HUES64 (cell line): ENCODE results near the gene MAMDC4. TPM values are rescaled to one million over a fixed set of nuclear protein-coding genes. Genes with fewer than 3 reads are reported as not detected.
"Not testable (repeated sequence)": the region's sequence is repeated elsewhere in the genome, so short reads cannot be mapped to it uniquely, and the experiment has no call there.

Source experiments
- H3K27ac ChIP-seq: 2 replicates; pipeline ENCODE4 v1.7.0; 2013; ENCODE audit warnings: low read depth, low read length, inconsistent platforms
- H3K27me3 ChIP-seq: 2 replicates; pipeline ENCODE4 v1.6.1; 2013; ENCODE audit warnings: mild to moderate bottlenecking, low read length; ENCODE audit not compliant: insufficient read depth
- H3K36me3 ChIP-seq: 2 replicates; pipeline ENCODE4 v1.6.1; 2013; ENCODE audit warnings: mild to moderate bottlenecking, low read length; ENCODE audit not compliant: insufficient read depth
- H3K4me1 ChIP-seq: 2 replicates; pipeline ENCODE4 v1.6.1; 2013; ENCODE audit warnings: mild to moderate bottlenecking, low read length, moderate library complexity; ENCODE audit not compliant: insufficient read depth
- H3K4me3 ChIP-seq: 2 replicates; pipeline ENCODE4 v1.5.1; 2013; ENCODE audit warnings: mild to moderate bottlenecking, low read length, moderate library complexity
- H3K9ac ChIP-seq: 2 replicates; pipeline ENCODE4 v1.6.1; 2013; ENCODE audit warnings: mild to moderate bottlenecking, low read depth, low read length
- H3K9me3 ChIP-seq: 2 replicates; pipeline ENCODE4 v1.6.1; 2013; ENCODE audit warnings: low read depth, low read length; ENCODE audit not compliant: insufficient read depth
- WGBS: fragments of 150-250, 120-280 bp; methylation state at CpG from one replicate; pipeline ENCODE4 v1.1.7; 2013; ENCODE audit warnings: missing lambda C conversion rate; 5-methylcytosine and 5-hydroxymethylcytosine counted together
- polyA plus RNA-seq, 2 experiments: library from polyadenylated mRNA; stranded (reverse); fragments of 50-300 nt; gene quantifications; one replicate each; pipeline ENCODE4 v1.2.3, GENCODE V29; 2013

The MAMDC4 gene
- 3.5 TPM for polyA plus RNA-seq (2013, experiment 1 of 2)
- 2.5 TPM for polyA plus RNA-seq (2013, experiment 2 of 2)

DNA sequence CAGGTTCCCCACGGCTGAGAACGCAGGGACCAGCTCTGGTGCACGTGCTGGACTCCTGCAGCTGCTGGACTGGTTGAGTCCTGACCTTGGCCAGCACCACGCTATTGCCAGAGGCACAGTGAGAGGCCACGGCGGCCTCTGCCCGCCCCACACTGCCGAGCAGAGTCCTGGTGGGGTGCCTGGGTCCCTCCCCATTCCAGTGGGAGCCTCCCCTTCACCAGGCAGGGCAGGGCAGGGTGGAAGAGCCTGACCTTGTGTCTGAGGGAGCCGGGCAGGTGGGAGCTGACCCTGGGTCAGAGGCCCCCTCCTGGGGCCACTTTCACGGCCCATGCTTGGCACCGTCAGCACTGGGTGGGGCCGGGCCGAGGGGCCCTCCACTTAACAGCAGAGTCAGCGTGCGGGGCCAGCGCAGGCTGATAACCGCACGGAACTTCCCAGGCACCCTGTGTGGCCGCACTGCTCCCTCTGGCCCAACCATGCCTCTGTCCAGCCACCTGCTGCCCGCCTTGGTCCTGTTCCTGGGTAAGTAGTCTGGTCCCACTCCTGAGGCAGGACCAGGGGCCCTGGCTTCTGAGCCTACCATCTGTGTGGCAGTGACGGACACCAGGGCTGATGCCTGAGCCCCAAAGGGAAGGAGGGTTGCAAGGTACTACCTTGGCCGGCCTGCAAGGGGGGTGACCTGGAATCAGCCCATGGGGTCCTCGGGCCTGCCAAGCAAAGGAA, at the start of gene MAMDC4:
MAMDC4 (plus strand) TSS at position 406 of the 723 bp plus-strand sequence; CDS start at position 477, 71 bp downstream.
- 93% methylated on average over 23 of the region's 23 CpGs for WGBS
- Histone ChIP-seq H3K36me3 (peaks cover 17% of the 10 kb centered on the region), H3K4me3 (no peak within 1 kb of the TSS), H3K27me3 (no peaks in the 10 kb centered on the region), H3K9me3 (no peaks in the 10 kb centered on the region), H3K4me1 (no peaks in the 10 kb centered on the region), H3K9ac (no peak within 1 kb of the TSS), H3K27ac (no peak within 1 kb of the TSS)

DNA sequence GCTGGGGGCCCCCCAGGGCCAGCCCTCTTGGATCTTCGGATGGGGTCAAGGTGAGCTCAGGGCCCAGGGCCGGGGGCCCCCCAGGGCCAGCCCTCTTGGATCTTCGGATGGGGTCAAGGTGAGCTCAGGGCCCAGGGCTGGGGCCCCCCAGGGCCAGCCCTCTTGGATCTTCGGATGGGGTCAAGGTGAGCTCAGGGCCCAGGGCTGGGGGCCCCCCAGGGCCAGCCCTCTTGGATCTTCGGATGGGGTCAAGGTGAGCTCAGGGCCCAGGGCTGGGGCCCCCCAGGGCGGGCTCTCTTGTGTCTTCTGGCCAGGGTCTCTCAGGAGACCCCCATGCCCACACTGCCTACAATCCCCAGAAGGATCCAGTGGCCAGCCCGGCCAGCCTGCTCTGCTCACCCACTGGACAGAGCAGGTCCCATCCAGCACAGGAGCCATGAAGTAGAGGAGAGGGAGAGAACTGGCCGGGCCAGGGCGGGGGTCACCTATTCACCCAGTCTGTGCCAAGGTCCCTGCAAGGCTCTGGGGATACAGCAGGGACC, 49.1 kb upstream of the MAMDC4 start:
- H3K27ac ChIP-seq, H3K9ac ChIP-seq, H3K4me1 ChIP-seq, H3K9me3 ChIP-seq, H3K4me3 ChIP-seq, H3K36me3 ChIP-seq: not testable (repeated sequence)
- WGBS, result 90% methylated on average over 8 of the region's 9 CpGs
- peaks cover 21% of the 10 kb centered on the region for H3K27me3 ChIP-seq

DNA sequence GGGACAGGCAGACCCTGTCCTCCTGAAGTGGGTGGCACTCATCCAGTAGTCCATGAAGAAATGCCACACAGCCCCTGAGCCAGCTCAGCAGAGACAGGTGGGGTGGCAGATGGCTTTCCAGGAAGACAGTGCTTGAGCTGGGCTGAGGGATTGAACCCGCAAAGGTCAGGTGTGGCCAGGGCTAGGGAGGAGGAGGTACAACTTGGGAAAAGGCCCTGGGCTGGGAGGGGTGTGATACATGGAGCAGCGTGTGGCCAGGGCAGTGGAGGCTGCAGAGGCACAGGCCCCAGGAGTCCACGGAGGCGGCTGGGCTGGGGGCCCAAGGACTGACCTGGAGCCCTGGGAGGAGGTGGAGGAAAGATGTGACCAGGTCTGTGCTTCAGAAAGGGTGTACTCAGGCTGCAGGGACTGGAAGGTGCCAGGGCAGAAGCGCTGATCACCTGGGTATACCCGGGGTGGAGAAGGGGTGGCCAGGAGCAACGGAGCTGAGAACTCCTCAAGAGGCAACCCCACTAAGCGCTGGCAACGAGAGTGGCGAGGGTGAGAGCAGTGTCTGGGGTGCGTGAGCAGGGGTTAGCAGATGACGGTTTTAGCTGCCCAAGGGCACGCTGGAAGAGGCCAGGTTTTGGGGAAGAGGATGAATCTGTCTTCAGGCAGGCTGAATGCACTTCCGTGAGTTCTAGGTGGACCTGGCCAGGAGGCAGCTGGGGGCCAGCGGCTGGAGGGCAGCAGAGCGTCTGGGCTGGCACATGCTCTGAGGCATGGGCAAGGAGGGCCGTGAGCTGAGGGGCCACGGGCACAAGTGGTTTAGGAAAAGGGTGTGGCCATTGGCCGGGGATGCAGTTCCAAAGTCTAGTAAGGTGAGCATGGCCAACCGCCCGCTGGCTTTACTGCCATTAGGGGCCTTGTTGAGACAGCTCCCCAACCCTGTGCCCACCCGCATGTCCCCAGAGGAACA, 48.3 kb upstream of the MAMDC4 start:
- Histone ChIP-seq H3K36me3 (0 out of 2 replicates have a peak, but pooled peaks cover 3% of the 10 kb centered on the region), H3K4me3 (no peak overlapping the region), H3K27ac (no peak overlapping the region), H3K27me3 (peaks cover 15% of the 10 kb centered on the region), H3K9ac (no peak overlapping the region), H3K9me3 (no peaks in the 10 kb centered on the region), H3K4me1 (peaks cover 7% of the 10 kb centered on the region; the same call in 1 of the 2 replicates)
- 94% methylated on average over 22 of the region's 22 CpGs for WGBS

DNA sequence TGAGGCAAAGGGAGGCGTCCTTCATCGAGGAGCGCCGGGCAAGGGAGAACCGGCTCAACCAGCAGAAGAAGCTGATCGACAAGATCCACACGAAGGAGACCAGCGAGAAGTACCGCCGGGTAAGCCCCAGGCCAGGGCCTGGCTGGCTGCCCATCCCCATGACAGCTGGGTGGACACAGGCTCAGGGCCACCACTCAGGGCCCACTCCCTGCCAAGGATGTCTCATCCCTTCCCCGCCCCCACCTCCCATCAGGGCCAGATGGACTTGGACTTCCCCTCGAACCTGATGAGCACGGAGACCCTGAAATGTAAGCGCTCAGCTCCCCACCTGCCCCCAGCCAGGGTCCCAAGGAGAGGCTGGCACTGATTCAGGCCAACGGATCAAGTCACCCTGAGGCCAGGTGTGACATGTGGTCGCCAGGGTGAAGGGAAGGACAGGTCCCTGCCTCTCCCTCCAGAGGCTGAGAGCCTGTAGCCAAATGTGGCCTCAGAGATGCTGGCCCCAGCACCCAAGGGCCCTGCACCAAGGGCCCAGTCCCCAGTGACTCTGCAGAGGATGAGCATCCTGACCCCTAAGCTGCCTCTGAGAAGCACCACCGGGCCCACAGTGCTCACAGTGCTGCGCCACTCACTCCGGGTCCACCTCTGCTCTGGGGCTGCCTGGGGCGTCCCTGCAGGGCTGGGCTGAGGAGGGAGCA, 47.5 kb upstream of the MAMDC4 start:
- Histone ChIP-seq H3K4me3 (no peak overlapping the region), H3K36me3 (peaks cover 6% of the 10 kb centered on the region), H3K4me1 (peaks cover 9% of the 10 kb centered on the region), H3K9ac (no peak overlapping the region), H3K27ac (no peak overlapping the region), H3K9me3 (no peaks in the 10 kb centered on the region), H3K27me3 (peaks cover 7% of the 10 kb centered on the region)
- 92% methylated on average over 20 of the region's 20 CpGs for WGBS

DNA sequence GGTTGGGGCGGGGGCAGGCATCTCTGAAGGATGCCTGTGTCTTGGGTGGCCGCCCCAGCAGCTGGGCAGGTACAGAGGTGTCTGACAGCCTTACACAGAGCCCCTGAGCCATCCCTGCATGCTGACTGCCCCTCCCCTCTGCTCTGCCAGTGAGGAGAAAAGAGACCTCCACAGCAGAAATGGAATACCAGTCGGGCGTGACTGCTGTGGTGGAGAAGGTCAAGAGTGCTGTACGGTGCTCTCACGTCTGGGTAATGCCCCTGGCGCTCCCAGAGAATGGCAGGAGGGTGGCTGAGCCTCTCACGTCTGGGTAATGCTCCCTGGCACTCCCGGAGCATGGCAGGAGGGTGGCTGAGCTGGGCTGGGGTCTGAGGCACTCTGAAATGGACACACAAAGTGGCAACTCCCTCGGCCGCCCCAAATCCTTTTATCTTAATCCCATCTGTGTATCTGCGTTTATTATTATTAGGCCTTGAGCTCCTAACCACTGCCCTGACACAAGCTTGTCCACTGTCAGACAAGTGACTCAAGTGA, 46.9 kb upstream of the MAMDC4 start:
- no peak overlapping the region for H3K4me3 ChIP-seq
- no peak overlapping the region for H3K9ac ChIP-seq
- H3K27me3 ChIP-seq, result peaks cover 4% of the 10 kb centered on the region
- no peaks in the 10 kb centered on the region for H3K9me3 ChIP-seq
- no peak overlapping the region for H3K27ac ChIP-seq
- WGBS, result 90% methylated on average over 12 of the region's 12 CpGs
- peaks cover 12% of the 10 kb centered on the region for H3K36me3 ChIP-seq
- H3K4me1 ChIP-seq, result peaks cover 15% of the 10 kb centered on the region

DNA sequence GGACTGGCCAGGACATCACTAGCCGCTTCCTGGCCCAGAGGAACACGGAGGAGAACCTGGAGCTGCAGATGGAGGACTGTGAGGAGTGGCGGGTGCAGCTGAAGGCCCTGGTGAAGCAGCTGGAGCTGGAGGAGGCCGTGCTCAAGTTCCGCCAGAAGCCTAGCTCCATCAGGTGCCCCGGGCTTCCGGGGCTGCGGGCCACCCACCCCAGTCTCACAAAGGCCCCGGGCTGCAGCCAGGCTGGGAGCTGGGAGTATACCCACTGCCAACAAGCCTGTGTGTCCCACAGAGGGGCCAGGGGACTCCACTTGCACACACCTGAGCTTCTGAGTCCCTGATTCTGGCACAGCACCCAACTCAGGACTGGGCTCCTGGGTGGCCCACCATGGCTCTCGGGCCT, 46.1 kb upstream of the MAMDC4 start:
- peaks cover 4% of the 10 kb centered on the region for H3K27me3 ChIP-seq
- 96% methylated on average over 10 of the region's 10 CpGs for WGBS
- H3K36me3 ChIP-seq, result peaks cover 18% of the 10 kb centered on the region
- H3K27ac ChIP-seq, result no peak overlapping the region
- H3K9ac ChIP-seq, result no peak overlapping the region
- peaks cover 16% of the 10 kb centered on the region for H3K4me1 ChIP-seq
- no peaks in the 10 kb centered on the region for H3K9me3 ChIP-seq
- no peak overlapping the region for H3K4me3 ChIP-seq

DNA sequence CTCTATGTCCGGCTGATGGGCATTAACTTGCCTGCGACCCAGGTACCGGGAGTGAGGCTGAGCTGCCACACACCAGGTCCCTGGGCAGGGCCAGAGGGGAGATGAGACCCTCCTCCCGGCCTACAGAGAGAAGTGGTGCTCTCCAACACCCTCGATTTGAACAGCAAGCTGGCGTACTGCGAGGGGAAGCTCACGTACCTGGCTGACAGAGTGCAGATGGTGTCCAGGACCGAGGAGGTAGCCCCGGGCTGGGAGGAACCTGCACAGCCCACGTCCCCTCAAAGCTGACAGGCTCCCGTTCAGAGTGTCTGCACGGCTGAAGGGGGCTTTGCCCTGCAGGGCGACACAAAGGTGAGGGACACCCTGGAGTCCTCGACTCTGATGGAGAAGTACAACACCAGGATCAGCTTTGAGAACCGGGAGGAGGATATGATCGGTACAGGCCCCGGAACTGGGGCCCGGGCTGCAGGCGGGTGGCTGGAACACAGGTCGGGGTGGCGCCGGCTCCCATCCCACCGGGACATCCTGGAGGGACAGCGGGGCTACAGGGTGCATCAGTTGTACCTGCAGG, 45.4 kb upstream of the MAMDC4 start:
- Histone ChIP-seq H3K4me3 (peak overlapping the region; percentile 98), H3K27me3 (peaks cover 4% of the 10 kb centered on the region), H3K27ac (no peak overlapping the region; the same call in 1 of the 2 replicates), H3K9me3 (no peaks in the 10 kb centered on the region), H3K9ac (peak overlapping the region; percentile 97), H3K4me1 (peaks cover 16% of the 10 kb centered on the region), H3K36me3 (peaks cover 20% of the 10 kb centered on the region)
- WGBS, result 83% methylated on average over 25 of the region's 25 CpGs

DNA sequence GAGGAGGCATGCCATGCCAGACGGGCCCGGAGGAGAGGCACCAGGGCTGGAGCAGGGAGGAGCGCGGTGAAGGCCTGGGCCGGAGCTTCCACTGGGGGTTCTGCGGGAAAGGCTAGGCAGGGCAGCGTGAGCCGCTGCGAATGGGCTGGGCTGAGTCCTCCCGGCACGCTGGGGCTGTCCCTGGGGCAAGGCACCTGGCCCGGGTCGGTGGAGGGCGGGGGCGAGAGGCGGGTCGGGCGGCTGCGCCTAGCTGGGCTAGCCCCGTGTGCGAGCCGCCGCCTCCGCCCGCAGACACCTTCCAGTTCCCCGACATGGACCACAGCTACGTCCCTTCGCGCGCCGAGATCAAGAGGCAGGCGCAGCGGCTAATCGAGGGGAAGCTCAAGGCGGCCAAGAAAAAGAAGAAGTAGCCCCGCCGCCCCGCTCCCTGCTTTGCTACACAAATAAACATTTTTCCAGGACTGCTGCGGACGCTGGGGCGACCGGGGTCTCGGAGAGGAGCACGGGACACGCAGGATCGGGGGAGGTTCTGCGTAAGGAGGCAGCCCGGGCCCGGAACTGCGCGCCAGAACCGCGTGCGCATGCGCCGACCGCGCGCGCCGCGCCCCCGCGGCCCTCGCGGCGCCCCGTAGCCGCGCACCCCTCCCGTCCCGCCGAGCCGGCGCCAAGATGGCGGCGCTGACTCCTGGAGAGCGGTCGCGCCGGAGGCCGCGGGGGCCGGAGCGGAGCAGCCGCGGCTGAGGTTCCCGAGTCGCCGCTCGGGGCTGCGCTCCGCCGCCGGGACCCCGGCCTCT, 44.7 kb upstream of the MAMDC4 start, which contains the start of gene RABL6:
RABL6 (plus strand) TSS at position 668 of the 794 bp plus-strand sequence. CDS start 249 bp downstream, outside the sequence.
- peak within 1 kb of the TSS; percentile 83 for H3K27ac ChIP-seq
- under 1% methylated on average over 96 of the region's 96 CpGs for WGBS
- H3K9me3 ChIP-seq, result no peaks in the 10 kb centered on the region
- no peaks in the 10 kb centered on the region for H3K27me3 ChIP-seq
- peaks cover 16% of the 10 kb centered on the region for H3K4me1 ChIP-seq
- peak within 1 kb of the TSS; percentile 97 for H3K9ac ChIP-seq
- peak within 1 kb of the TSS; percentile 98 for H3K4me3 ChIP-seq
- H3K36me3 ChIP-seq, result peaks cover 22% of the 10 kb centered on the region

DNA sequence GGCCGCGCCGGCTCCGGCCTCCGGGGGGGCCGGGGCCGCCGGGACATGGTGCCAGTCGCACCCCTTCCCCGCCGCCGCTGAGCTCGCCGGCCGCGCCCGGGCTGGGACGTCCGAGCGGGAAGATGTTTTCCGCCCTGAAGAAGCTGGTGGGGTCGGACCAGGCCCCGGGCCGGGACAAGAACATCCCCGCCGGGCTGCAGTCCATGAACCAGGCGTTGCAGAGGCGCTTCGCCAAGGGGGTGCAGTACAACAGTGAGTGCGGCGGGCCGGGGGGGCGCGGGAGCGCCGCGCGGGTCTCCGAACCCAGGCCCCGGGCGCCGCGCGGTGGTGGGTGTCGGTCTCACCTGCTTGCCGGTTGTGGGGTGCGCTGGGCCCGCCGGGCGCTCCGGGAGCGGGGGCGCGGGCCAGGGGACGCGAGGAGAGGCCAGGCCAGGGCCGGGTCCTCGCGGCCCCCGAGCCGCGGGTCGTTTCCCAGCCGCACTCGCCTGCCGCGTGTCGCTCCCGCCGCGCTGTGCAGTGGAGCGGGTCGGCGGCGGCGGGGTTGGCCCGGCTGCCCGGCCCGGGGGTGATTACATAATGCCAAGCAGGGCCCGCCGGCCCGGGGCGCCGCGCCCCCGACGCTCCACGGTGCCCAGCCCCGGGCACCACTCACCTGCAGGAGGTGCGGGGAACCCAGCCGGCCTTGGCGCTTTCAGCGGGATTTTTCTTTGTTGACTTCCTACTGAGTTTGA, 43.9 kb upstream of the MAMDC4 start:
- peak overlapping the region; percentile 83 for H3K27ac ChIP-seq
- WGBS, result under 1% methylated on average over 93 of the region's 93 CpGs
- peak overlapping the region; percentile 97 for H3K9ac ChIP-seq
- peaks cover 30% of the 10 kb centered on the region for H3K36me3 ChIP-seq
- H3K27me3 ChIP-seq, result no peaks in the 10 kb centered on the region
- peak overlapping the region; percentile 98 for H3K4me3 ChIP-seq
- peaks cover 16% of the 10 kb centered on the region for H3K4me1 ChIP-seq
- no peaks in the 10 kb centered on the region for H3K9me3 ChIP-seq
